PC-9 (cell line): ENCODE measurements around the gene DPEP1. TPM values are rescaled to one million over a fixed set of nuclear protein-coding genes. Genes with fewer than 3 reads are reported as not detected.

Experiments used
- BruUV-seq: library from RNA; stranded (reverse); fragments of 400-500 nt; replicated peaks from 2 replicates; lab custom pipeline; 2021; lab: Mats Ljungman, UMichigan
- CTCF ChIA-PET: fragments of 300-600 bp; sonication (Branson Sonifier 250); formaldehyde crosslinking; loops from one replicate; lab custom pipeline; 2022; ENCODE audit warnings: antibody characterized with exemption; lab: Charles Lee
- POLR2A ChIA-PET: fragments of 300-600 bp; sonication (Branson Sonifier 250); formaldehyde crosslinking; loops from one replicate; lab custom pipeline; 2022; ENCODE audit warnings: antibody characterized with exemption; ENCODE audit not compliant: unreplicated experiment; lab: Charles Lee
- DNase-seq, 2 experiments: peaks; one replicate each; pipeline versions ENCODE4 v3.0.0 to v3.0.0-alpha.2; 2015 to 2022; ENCODE audit warnings: mixed read lengths in 1 of 2
- H2AFZ ChIP-seq: fragments of 200-600 bp; sonication (generic); 2 replicates; pipeline ENCODE4 v1.8.1; 2017; ENCODE audit warnings: antibody characterized with exemption
- H3F3A ChIP-seq: fragments of 200-600 bp; sonication (generic); 2 replicates; pipeline ENCODE4 v1.8.1; 2017; ENCODE audit warnings: antibody characterized with exemption, mild to moderate bottlenecking, low read depth; ENCODE audit not compliant: insufficient read depth
- H3K27ac ChIP-seq: fragments of 200-600 bp; sonication (generic); 2 replicates; pipeline ENCODE4 v1.6.1; 2016; ENCODE audit warnings: mixed run types
- H3K27me3 ChIP-seq: fragments of 200-600 bp; sonication (generic); 2 replicates; pipeline ENCODE4 v1.6.1; 2016; ENCODE audit warnings: low read depth, mixed run types; ENCODE audit not compliant: insufficient read depth
- H3K36me3 ChIP-seq: fragments of 200-600 bp; sonication (generic); 2 replicates; pipeline ENCODE4 v1.6.1; 2016; ENCODE audit warnings: low read depth, mixed run types
- H3K4me1 ChIP-seq: fragments of 200-600 bp; sonication (generic); replicated peaks from 2 replicates; pipeline ENCODE4 v1.6.1; 2016; ENCODE audit warnings: mixed run types; ENCODE audit not compliant: insufficient read depth
- H3K4me2 ChIP-seq: fragments of 200-600 bp; sonication (generic); 2 replicates; pipeline ENCODE4 v1.6.1; 2017; ENCODE audit warnings: mixed run types
- H3K4me3 ChIP-seq: fragments of 200-600 bp; sonication (generic); 2 replicates; pipeline ENCODE4 v1.6.1; 2016; ENCODE audit warnings: mixed run types
- H3K79me2 ChIP-seq: fragments of 200-600 bp; sonication (generic); 2 replicates; pipeline ENCODE4 v1.6.1; 2017; ENCODE audit warnings: low read depth, mixed run types
- H3K9me2 ChIP-seq: fragments of 200-600 bp; sonication (generic); 2 replicates; pipeline ENCODE4 v1.8.1; 2017; ENCODE audit warnings: mild to moderate bottlenecking; ENCODE audit not compliant: insufficient read depth
- H3K9me3 ChIP-seq: fragments of 200-600 bp; sonication (generic); 2 replicates; pipeline ENCODE4 v1.8.1; 2016; ENCODE audit warnings: low read depth; ENCODE audit not compliant: insufficient read depth
- H4K20me1 ChIP-seq: fragments of 200-600 bp; sonication (generic); 2 replicates; pipeline ENCODE4 v1.8.1; 2017; ENCODE audit not compliant: insufficient read depth
- CTCF ChIP-seq: fragments of 200-600 bp; sonication (generic); conservative IDR thresholded peaks from 2 replicates; pipeline ENCODE4 v1.6.1; 2017; ENCODE audit warnings: mixed run types, antibody characterized with exemption, mild to moderate bottlenecking, moderate library complexity
- EZH2 ChIP-seq: fragments of 200-600 bp; sonication (generic); IDR thresholded peaks from 2 replicates; pipeline ENCODE4 v1.8.0; 2017; ENCODE audit warnings: antibody characterized with exemption, low read depth
- intact Hi-C: fragments of 100-400 bp; cut with micrococcal nuclease; formaldehyde crosslinking; loops from one replicate; pipeline ENCODE4 v1.10.0; 2022; ENCODE audit not compliant: unreplicated experiment
- total RNA-seq: library from RNA; stranded (reverse); gene quantifications from 2 replicates; pipeline ENCODE4 v1.2.3, GENCODE V29; 2021

The DPEP1 gene
- total RNA-seq, 1 experiment from 2014 or later, result not detected

DNA sequence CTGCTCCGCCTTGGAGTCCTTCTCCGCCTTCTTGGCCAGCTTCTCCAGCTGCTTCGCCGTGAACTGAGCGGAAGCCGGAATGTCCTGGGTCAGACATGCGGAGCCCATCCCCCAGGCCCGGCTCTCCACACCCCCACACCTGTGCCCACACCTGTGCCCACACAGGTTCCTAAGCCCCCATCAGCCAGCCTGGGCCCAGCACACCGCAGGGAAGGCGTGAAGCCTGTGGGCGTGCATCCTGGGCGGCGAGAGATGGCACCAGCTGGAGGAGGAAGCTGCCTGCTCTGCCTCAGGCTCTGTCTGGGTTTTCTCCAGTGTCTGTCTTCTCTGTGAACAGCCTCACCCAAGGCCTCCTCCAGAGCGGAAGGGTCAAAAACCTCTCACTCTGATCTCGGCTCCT is 38.1 kb downstream of the DPEP1 start:
- no peaks in the 10 kb centered on the region for H3K27me3 ChIP-seq
- BruUV-seq, result no TSS peak
- H2AFZ ChIP-seq, result no peak overlapping the region
- no peak overlapping the region for H3K27ac ChIP-seq
- peaks cover 9% of the 10 kb centered on the region; the same call in 1 of the 2 replicates for H3F3A ChIP-seq
- H3K4me2 ChIP-seq, result no peak overlapping the region
- H3K4me1 ChIP-seq, result peaks cover 8% of the 10 kb centered on the region
- H4K20me1 ChIP-seq, result peaks cover 21% of the 10 kb centered on the region
- no peaks in the 10 kb centered on the region for H3K9me3 ChIP-seq
- intact Hi-C loops, result no loop called here
- peaks cover 39% of the 10 kb centered on the region for H3K79me2 ChIP-seq
- H3K4me3 ChIP-seq, result no peak overlapping the region
- POLR2A ChIA-PET, result interaction anchor here (0.6 kb wide), 1 partner anchor 64 kb away, joined by 4 read pairs; no protein-coding TSS in a partner anchor
- TF ChIP-seq CTCF (no peak), EZH2 (no peak)
- CTCF ChIA-PET, result no interaction called here
- 0 out of 2 replicates have a peak, but pooled peaks cover 8% of the 10 kb centered on the region for H3K36me3 ChIP-seq
- H3K9me2 ChIP-seq, result no peaks in the 10 kb centered on the region
- no peak for DNase-seq

DNA sequence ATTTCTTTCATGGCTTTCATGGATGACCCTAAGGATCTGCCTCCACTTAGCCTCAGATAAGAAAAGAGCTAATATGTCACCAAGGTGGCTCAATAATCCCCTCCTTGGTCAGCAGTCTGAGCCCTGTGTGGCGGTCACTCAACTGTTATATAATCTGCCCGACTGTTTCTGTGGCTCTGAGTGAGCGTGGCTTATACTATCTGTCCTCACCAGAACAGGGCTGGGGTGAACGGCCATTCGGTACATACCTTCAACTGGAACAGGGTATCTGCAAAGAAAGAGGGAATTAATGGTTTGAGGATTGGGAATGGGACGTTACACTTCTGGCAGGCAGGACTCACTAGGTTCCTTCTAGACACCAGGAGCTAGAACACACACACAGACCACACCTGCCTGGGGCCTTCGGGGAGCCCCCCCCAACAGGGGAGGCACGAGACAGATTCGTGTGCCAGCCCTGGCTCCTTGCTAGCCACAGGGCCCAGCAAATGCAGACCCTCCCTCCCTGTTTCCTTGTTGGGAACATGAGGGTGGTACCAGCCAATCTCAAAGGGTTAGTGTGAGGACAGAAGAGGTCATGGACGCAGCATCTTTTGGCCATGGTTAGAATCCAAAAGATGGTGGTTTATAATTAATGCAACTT is 40.3 kb downstream of the DPEP1 start:
- peaks cover 19% of the 10 kb centered on the region for H4K20me1 ChIP-seq
- no TSS peak for BruUV-seq
- H3K9me2 ChIP-seq, result no peaks in the 10 kb centered on the region
- DNase-seq, result no peak
- no peaks in the 10 kb centered on the region for H3K9me3 ChIP-seq
- no peak overlapping the region for H3K4me2 ChIP-seq
- H3K79me2 ChIP-seq, result peaks cover 55% of the 10 kb centered on the region
- H3F3A ChIP-seq, result peaks cover 9% of the 10 kb centered on the region; the same call in 1 of the 2 replicates
- TF ChIP-seq CTCF (no peak), EZH2 (no peak)
- intact Hi-C loops, result no loop called here
- H3K4me1 ChIP-seq, result peaks cover 12% of the 10 kb centered on the region
- H2AFZ ChIP-seq, result no peak overlapping the region
- H3K4me3 ChIP-seq, result no peak overlapping the region
- H3K27me3 ChIP-seq, result no peaks in the 10 kb centered on the region
- no peak overlapping the region for H3K27ac ChIP-seq
- POLR2A ChIA-PET, result interaction anchor here (0.8 kb wide), 1 partner anchor 381 kb away, joined by 3 read pairs; no protein-coding TSS in a partner anchor
- CTCF ChIA-PET, result interaction anchor here (0.7 kb wide), 1 partner anchor 19 kb away, joined by 8 read pairs; no protein-coding TSS in a partner anchor
- H3K36me3 ChIP-seq, result 0 out of 2 replicates have a peak, but pooled peaks cover 5% of the 10 kb centered on the region

GRCh38 chr16:89655062-89655643 is 41.7 kb downstream of the DPEP1 start:
- Histone ChIP-seq H3K4me1 (peaks cover 18% of the 10 kb centered on the region), H3K79me2 (peaks cover 69% of the 10 kb centered on the region), H3K36me3 (0 out of 2 replicates have a peak, but pooled peaks cover 5% of the 10 kb centered on the region), H3K27ac (no peak overlapping the region), H3K4me3 (no peak overlapping the region), H4K20me1 (peaks cover 19% of the 10 kb centered on the region), H3K4me2 (no peak overlapping the region), H3K9me3 (no peaks in the 10 kb centered on the region), H2AFZ (no peak overlapping the region), H3K27me3 (no peaks in the 10 kb centered on the region), H3F3A (peaks cover 9% of the 10 kb centered on the region; the same call in 1 of the 2 replicates), H3K9me2 (no peaks in the 10 kb centered on the region)
- no peak for DNase-seq
- CTCF ChIA-PET, result no interaction called here
- intact Hi-C loops, result no loop called here
- BruUV-seq, result no TSS peak
- TF ChIP-seq CTCF (no peak), EZH2 (no peak)
- POLR2A ChIA-PET, result no interaction called here
